HG02610 (cell line): Measurements from ENCODE around the gene PRG2.

Experiments used
- ATAC-seq: cut with Tn5 transposase; IDR thresholded peaks from one replicate; pipeline ENCODE4 v1.9.1; 2021; ENCODE audit warnings: mild to moderate bottlenecking, moderate library complexity; ENCODE audit not compliant: unreplicated experiment

PRG2 gene

DNA sequence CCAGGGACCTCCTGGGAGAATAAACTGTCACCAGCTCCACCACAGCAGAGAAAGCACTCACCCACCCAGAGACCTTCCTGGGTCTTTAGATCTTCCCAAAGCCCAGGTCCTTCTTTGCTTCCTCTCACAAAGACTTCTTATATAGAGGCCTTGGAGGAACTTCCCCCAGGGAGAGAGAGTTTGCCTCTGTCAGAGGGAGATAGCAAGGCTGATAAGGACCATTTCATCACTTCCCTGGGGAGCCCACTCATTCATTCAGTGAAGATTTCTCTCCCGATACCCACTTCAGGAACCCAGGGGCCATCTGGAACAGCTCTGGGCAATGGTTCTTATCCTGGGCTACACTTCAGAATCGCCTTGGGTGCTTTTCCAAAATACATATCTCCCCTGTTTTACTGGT lies at the start of gene PRG2:
PRG2 (minus strand) TSS at position 116 of the 400 bp plus-strand sequence. CDS start 706 bp downstream, outside the sequence.
- ATAC-seq, result no peak

- no peak for ATAC-seq
These were observed 49.3 kb upstream of the PRG2 start for GRCh38 chr11:57439786-57440185.

GRCh38 chr11:57438345-57439285 lies 48.2 kb upstream of the PRG2 start:
- ATAC-seq, result no peak

- ATAC-seq, result no peak
These were observed 45.6 kb upstream of the PRG2 start for GRCh38 chr11:57436031-57436430.

GRCh38 chr11:57434640-57435546 lies 44.4 kb upstream of the PRG2 start:
- ATAC-seq, result no peak

GRCh38 chr11:57432714-57433163 lies 42.3 kb upstream of the PRG2 start:
- ATAC-seq, result peak; percentile 75

- no peak for ATAC-seq
These were observed 41.7 kb upstream of the PRG2 start for GRCh38 chr11:57432149-57432561.

DNA sequence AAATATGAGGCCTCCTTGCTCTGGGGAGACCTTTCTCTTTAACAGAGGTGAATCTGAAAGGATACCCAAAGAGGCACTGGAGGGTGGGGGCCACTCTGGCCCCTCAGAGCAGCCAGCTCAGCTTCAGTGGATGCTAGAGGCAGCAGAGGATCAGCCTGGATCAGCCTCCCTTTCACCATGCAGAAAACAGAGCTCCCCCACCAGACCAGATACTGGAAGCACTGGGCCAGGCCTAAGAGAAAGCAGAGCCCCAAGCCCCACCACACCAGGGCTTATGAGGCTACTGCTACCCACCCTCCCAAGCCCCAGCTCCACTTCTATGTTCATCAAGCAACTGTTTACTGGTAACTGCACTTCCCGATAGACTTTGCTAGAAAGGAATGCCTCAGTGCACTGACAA lies 40.5 kb upstream of the PRG2 start:
- no peak for ATAC-seq

- ATAC-seq, result no peak
These were observed 39.5 kb upstream of the PRG2 start for GRCh38 chr11:57429946-57430345.

GRCh38 chr11:57428643-57429042 lies 38.2 kb upstream of the PRG2 start:
- ATAC-seq, result no peak

GRCh38 chr11:57427727-57428082 lies 37.3 kb upstream of the PRG2 start:
- no peak for ATAC-seq

DNA sequence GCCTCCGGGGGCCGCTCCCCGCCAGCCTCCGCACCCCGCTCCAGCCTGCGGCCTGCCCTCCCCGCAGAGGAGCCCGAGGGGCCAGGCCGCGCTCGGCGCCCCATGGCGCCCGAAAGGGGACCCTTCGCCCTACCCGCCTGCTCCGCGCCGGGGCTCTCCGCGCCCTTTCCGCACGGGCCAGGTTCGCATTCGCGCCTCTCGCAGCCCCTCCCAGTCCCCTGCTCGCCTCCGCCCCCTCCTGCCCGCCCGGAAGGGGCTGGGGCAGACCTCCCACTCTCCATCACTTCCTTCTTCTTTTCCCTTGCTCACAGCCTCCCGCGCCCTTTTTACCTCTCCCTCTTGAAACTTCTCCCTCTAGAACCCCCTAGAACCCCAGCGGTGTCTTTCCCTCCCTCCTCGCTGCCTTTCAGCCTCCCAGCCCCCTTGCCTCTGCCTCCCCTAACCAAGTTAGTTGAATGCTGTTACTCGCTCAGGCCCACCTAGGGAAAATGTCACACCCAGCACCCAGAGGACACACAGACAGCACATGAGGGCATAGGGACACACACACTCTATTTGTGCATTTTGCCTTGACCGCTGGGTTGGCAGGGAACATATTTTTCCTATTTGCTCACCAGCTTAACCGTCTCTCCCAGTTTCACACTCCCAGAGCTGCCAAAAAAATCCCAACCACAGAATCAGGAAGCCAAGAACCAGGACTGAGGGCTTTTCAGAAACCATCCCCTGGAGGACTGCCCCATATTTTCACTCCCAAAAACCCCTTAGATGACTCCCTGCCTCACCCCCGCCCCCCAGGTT lies 36.7 kb upstream of the PRG2 start, which contains the start of gene SLC43A3:
SLC43A3 (minus strand) TSS at position 193 of the 798 bp plus-strand sequence. CDS start 949 bp downstream, outside the sequence.
- peak; percentile 55 for ATAC-seq

DNA sequence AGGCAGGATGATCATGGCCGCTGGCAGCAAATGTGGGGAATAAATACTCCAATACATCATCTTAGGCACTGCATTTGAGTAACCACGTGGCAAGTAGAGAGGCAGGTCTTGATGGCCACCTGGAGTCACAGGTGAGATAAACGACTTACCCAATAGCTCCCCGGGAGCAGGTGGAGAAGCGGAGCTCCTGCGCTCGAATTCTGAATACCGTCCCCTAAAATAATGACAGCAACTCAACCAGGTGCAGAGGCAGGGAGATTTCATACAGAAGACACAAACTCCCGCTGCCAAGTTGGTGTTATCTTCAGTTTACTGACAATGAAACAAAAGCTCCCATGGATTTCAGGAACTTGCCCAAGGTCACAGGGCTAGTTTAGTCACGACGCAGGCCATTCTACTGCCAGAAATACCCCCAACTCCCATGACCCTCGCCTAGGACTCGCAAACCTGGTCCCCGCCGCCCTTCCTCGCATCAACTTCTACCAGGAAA lies 36.0 kb upstream of the PRG2 start:
- no peak for ATAC-seq

DNA sequence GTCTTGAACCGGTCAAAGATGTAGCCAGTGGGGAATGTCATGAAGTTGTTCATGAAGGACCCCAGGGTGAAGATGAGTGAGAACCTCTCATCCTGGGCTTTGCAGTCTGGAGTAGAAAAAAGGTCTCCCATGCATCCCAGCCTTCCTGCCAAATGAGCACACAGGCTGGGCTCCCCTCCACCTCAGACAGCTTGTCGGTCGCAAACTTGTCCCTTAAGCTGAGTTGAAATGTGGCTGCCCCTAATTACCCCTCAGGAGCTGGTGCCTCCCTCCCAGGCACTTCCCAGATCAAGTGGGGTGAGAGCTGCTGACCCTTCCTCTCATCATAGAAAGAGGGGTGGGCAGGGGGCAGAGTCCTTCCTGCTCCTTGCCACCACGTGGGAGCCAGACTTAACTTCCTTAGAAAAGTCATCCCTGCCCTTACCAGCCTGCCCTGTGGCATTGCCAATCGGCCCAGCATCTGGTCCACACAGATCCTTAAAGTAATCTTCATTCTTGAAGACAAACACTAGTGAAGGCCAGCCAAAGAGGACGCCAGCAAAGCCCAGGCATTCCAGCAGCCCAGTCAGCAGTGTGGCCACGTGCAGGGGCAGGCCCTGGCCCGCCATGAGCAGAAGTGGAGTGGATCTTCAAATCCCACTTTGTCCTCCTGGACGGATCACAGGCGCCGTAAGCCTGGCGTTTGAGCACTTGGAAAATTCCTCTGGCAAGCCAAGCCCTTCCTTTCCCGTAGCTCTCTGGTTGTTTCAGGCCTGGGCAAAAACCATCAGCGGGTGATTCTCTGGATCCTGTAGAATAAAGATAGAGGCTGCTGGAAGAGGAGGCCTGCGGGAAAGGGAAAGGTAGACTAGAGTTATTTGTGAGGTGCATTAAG lies 35.4 kb upstream of the PRG2 start:
- no peak for ATAC-seq

- ATAC-seq, result peak; percentile 94
These were observed 34.5 kb upstream of the PRG2 start for GRCh38 chr11:57424792-57425564.

GRCh38 chr11:57424137-57424791 lies 33.8 kb upstream of the PRG2 start:
- ATAC-seq, result no peak

GRCh38 chr11:57422669-57423068 lies 32.2 kb upstream of the PRG2 start:
- no peak for ATAC-seq

DNA sequence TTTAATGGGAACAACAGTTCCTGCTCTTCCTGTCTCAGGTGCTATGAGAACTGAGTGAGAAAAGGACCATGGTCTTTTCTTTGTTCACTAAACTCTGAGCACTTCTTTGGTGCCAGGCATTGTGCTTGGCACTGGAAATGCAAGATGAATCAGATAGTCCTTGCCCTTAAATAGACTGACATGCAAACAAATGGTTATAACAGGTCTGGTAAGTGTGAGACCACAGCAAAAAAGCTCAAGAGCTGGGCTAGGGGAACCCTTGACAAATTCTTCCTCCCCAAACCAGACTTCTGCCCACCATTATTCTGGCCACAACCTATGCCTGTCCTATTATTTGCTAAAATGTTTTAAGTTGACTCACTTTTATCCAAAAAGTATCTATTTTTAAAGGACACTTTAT lies 31.4 kb upstream of the PRG2 start:
- no peak for ATAC-seq
